ENCODE measurements around the gene CLIP1.
"Not testable (repeated sequence)": the region's sequence is repeated elsewhere in the genome, so short reads cannot be mapped to it uniquely, and the experiment has no call there.

The CLIP1 gene

DNA sequence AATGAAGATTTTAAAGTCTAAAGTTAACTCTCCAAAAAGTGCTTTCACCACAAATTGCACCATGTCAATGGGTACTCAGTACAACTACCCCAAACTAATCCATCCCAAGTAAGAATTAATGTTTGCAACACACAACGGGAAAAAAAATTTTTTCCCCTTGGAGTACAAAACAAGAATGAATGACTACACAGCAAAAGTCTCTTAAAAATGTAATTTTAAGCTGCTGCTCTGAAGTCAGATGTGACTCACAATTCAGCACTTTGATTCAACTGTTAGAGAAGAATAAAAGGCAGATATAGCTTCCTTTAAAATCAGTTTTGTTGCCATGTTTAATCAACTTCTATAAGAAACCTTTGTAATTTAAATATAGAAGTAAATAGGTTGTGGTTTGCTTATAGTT, 113.7 kb downstream of the CLIP1 start:
- DNase-seq: no peak

DNA sequence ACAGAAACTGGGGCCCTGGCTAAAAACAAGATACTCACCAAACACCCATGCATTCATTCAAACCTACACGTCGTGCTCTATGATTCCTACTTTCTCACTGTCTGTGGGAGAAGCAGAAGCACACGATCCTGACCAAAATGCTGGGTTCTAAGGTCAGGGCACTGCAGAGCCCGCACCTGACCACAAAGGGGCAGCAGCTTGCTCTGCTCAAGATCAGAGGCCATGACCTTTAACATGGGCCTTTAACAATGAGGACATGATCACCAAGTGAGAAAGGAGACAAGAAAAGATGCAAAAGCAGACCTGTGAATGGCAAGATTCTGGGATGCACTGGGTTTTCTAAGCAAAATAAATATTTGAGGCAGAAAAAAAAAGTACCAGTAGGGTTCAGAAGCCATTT, 116.1 kb downstream of the CLIP1 start:
- DNase-seq: peak; percentile 23

DNA sequence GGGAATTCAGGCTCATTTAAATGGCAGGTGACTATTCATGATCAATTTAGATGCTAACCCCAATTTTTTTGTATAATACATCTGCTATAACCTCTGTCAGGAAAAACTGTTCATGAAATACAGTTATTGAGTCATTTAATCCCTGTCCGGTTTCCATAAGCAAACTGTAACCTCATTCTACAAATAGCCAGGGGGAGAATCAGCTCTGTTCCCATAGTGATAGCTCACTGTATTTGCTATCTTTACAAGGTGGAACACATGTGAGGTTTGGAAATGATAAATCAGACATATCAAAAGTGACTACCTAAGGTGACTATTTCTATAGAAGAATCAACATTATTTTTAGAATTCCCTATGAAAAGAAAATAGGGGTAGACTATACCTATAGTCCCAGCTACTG, 117.5 kb downstream of the CLIP1 start:
- no peak for DNase-seq

DNA sequence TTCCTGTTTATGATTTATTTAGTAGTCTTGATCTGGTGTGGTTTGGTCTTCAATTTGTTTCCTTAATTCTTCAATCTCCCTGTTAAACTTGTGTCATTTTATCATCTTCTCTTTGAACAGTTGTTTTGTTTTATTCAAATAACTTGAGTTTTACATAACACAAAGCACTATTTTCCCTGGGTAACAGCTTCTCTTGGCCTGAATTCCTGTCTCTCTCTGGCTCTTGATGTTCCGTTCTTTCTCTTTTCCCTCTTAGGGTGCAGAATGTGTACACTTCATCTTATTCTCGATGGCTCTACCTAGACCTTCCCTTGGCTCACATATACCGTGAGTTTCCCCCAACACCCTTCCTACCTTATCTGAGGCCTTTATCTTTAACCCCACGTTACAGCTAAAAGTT, 119.4 kb downstream of the CLIP1 start:
- DNase-seq: no peak

DNA sequence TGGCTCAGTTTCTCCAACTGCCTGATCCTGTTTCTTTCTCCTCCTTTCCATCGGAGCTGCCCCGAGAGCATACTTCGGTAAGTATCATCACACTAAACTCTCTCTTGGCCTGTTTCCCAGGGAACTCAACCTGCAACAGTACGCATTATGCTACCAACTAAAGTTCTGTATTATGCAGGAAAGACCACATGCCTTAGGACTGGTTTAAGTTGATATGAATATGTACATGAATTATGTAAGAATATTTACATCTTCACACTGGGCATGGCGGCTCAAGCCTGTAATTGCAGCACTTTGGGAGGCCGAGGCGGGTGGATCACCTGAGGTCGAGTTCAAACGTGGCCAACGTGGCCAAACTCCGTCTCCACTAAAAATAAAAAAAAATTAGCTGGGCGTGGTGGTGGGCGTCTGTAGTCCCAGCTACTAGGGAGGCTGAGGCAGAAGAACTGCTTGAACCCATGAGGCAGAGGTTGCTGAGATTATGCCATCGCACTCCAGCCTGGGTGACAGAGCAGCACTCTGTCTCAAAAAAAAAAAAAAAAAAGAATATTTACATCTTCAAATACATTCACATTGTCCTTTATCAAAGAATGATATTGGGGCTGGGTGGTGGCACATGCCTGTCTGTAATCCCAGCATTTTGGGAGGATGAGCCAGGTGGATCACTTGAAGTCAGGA, 124.3 kb downstream of the CLIP1 start:
- DNase-seq: no peak

DNA sequence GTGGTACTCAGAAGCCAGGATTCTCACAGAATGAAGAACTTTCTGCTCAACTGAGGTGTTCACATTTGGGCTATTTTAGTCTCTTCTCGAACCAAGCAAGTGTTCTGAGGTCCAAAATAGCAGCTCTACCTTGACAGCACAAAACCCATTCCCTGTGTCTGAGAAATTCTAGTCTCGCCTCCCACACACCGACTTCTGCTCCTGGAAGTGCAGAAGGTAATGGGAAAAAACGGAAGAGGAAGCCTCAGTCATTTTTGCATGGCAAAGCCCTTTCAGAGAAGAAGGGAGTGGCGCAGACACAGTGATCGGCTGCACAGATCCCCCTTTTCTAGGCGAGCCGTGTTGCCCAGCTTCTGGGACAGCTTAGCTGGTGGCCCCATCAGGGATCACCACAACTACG, 125.0 kb downstream of the CLIP1 start:
- no peak for DNase-seq

DNA sequence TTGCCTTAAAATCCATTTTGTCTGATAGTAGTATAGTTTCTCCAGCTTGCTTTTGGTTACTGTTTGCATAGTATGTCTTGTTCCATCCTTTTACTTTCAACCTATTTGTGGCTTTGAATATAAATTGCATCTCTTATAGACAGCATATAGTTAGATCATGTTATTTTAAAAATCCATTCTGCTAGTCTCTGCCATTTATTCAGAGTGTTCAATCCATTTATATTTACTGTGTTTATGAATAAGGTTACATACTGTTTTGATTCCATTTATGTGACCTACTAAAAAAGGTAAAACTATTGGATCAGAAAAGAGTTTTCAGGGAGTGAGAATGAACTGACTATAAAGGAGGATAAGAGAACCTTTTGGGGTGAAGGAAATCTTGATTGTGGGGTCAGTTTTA, 126.6 kb downstream of the CLIP1 start:
- no peak for DNase-seq

DNA sequence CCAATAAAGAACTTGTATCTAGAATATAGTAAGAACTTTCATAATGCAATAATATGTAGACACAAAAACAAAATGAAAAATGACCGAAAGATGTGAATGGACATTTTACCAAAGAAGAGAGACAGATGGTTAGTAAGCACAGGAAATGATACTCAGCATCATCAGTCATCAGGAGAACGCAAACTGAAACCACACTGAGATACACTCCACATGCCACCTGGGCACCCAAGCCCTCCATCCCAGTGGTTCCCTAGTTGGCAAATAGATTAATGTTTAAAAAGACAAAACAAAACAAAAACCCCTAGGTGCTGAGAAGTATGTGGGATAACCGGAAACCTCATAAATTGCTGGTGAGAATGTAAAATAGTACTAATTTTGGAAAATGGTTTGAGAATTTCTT, 129.4 kb downstream of the CLIP1 start:
- DNase-seq: no peak

DNA sequence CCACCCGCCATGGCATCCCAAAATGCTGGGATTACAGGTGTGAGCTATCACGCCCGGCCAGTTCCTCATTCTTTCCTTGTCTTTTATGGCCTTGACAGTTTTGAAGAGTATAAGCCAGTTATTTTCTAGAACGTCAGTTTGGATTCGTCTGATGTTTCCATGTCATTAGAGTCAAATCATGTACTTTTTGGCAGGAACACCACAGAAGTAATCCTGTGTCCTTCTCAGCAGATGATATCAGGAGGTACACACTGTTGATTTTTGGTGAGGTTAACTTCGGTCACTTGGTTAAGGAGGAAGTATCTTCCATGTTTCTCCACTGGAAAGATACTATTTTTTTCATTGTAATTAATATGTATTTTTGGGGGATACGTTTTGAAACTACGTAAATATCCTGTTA, 131.0 kb downstream of the CLIP1 start:
- DNase-seq: no peak

DNA sequence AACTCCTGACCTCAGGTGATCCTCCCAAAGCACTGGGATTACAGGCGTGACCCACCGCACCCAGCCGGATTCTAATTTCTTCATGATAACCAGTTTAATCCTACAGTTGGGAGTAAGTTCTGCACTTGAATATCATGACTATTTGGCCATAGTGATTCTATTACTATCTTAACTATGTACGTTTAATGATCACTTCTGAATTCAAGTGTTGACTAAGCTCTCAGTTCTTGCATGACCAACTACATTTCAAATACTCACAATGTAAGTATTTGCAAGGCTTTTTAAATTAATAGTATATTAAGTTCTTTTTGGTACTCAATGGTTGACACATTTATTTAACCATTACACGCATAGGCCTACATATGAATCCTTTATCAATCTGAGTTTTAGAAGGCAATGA, 138.8 kb downstream of the CLIP1 start:
- DNase-seq: no peak

DNA sequence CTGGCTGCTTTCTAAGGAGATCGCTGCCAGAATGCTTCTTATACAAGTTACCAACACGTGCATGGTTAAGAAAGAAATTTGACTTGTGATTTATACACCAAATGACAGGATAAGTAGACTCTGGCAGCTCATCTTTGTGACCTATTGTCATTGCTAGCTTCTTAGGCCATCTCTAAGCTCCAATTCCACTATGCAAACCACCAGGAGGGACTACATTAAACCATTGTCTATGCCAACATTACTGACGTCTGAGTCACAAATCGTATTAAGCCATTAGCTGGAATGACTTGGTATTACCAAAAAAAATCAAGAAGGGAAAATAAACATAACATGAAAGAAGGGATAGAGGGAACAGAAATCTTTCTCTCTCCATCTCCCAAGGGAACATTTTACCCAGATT, 140.4 kb downstream of the CLIP1 start:
- DNase-seq: no peak

DNA sequence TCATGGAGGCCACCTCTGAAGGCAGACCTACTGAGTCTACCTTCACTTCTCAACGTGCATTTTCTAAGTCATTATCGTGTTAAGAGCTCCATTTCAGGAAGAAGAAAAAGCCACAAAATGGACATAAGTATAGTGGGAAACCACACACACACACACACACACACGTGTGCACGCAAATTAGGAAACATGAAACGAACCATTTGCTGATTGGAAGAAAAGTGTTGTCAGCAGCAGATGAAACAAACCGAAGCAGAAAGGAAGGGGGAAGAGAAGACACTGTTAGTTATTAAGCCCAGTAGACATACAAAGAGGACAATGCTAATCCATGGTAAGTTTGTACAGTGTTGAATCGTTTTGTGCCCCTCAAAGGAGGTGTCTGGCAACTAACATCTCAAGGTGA, 146.2 kb downstream of the CLIP1 start:
- peak; percentile 62 for DNase-seq

DNA sequence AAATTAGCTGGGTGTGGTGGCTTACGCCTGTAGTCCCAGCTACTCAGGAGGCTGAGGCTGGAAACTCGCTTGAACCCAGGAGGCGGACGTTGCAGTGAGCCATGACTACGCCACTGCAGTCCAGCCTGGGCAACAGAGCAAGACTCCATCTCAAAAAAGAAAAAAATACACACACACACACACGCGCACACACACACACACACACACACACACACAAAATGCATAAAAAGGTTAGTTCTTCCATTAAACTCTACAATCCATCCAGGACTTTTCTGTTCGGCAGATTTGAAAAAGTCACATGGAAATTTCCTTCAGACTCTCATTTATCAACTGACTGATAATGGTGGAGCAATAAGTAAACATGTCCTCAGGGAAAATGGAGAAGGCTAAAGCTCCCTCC, 147.0 kb downstream of the CLIP1 start:
- no peak for DNase-seq

DNA sequence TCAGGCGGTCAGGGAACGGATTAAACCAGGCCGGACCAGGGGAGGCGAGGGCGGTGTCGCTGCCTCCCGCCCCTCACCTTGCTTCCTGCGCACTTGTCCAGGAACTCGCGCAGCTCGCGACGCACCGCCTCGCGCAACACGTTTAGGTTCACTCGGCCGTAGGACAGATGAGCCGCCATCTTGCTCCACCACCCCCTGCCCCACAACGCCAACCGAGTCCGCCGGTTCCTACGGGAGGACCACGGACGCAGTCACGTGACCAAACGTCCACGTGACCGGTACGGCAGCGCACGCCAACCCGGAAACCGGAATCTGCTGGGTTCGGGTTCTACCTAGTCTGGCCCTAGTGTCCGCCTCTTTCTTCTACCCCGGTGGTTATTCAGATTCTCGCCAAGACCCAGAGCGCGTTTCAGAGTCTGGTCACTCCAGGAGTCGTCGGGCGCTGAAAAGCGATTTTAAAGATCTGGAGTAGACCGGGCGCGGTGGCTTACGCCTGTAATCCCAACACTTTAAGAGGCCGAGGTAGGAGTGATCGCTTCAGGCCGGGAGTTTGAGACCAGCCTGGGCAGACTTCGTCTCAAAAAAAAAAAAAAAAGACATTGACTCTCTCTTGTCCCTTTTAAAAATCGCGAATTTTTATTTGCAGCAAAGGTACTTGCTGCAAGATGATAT, 156.1 kb downstream of the CLIP1 start, which contains the start of gene VPS33A:
TSS of gene VPS33A (minus strand) at position 265 of the 672 bp plus-strand sequence. CDS start at position 179, 86 bp downstream.
- DNase-seq: peak; percentile 98

DNA sequence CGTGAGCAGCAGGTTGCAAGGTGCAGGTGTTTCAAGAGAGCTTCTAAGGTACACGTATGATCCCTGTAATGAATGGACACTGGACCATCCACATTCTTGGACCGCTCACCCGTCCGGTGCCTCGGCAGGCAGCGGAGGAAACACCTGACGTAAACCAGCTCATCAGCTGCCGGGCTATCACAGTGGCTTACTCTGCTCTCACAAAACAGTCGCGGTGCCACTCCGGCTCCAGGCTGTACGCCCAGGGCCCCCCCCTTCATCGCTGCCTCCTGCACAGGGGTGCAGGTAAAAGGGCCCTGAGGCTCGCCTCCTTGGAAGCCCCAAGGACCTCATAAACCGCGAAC, 156.6 kb downstream of the CLIP1 start:
- DNase-seq: peak; percentile 51

DNA sequence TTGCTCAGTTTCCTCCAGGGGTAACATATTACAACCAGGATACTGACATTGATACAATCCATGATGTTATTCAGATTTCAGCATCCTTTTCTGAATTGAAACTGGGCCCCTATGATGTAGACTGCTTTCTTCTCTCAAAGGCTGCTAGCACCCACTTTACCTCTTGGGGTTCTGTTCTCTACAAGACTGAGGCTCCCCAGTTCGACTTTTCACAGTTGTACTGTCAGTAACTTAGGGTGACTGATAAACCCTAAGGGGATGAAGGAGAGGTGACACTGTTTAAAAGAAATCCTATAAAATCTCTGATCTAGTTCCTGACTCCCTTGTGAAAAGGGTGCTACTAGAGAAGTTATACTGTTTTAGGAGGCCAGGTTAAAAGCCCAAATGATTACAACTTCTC, 157.0 kb downstream of the CLIP1 start:
- DNase-seq: peak; percentile 46

DNA sequence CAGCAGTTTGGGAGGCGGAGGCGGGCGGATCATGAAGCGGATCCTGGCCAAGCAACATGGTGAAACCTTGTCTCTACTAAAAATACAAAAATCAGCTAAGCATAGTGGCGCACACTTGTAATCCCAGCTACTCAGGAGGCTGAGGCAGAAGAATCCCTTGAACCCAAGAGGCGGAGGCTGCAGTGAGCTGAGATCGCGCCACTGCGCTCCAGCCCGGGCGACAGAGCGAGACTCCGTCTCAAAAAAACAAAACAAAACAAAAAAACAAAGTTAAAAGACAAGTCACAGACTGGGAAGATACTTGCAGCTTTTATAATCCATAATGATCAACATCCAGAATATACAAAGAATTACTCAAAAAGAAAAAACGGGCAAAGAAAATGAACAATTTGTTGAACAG, 161.7 kb downstream of the CLIP1 start:
- DNase-seq: not testable (repeated sequence)

DNA sequence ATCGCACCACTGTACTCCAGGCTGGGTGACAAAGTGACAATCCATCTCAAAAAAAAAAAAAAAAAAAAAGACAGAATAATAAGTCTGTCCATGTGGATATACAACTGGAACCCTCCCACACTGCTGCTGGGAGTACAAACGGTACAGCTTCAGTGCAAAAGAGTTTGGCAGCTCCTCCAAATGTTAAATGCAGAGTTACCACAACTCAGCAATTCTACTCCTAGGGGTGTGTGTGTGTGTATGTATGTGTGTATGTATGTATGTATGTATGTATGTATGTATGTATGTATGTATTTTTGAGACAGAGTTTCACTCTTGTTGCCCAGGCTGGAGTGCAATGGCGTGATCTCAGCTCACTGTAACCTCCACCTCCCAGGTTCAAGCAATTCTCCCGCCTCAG, 163.5 kb downstream of the CLIP1 start:
- not testable (repeated sequence) for DNase-seq

DNA sequence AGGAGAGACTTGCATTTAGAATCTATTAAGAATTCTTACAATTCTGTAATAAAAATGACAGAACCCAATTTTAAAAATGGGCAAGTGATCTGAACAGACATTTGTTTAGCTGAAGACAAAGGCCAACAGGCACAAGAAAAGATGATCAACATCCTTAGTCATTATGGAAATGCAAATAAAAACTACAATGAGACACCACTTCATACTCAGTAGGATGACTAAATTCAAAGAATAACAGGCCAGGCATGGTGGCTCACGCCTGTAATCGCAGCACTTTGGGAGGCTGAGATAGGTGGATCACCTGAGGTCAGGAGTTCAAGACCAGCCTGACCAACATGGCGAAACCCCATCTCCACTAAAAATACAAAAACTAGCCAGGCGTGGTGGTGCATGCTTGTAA, 164.0 kb downstream of the CLIP1 start:
- not testable (repeated sequence) for DNase-seq

DNA sequence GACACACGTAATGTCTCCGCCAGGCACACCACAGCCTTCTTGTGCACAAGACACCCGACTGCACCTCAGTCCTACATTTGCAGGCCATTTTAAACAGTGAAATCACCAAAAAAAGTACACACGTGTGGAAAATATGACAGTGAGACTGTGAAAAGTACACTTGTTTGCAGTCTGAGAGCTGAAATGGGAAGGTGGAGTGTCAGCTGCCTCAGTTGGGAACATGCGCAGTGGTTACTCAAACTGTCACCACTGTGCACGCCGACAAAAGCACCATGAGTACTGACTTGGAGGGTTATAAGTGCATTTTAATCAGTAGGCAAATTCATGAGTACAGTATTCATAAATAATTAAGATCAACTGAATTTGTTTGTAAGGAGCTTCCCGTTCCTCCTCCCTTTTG, 171.9 kb downstream of the CLIP1 start:
- DNase-seq: no peak

DNA sequence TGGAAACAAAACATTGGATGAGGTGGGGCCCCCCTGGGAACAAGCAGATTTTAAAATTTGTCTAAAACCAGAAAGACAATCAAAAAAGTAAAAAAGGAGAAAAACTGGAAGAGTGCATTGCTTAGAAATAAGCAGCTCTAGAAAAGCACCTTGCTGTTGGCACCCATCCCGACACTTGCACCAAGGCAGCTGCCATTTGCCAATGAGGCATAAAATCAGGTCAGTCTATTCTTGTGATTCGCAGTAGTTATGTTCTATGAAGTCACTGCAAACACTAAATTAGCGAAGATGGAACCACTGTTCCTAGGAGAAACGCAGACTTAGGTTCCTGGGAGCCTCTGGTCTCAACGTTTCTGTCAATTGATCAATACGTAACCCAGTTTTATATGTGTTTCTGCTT, 172.4 kb downstream of the CLIP1 start:
- DNase-seq: no peak

DNA sequence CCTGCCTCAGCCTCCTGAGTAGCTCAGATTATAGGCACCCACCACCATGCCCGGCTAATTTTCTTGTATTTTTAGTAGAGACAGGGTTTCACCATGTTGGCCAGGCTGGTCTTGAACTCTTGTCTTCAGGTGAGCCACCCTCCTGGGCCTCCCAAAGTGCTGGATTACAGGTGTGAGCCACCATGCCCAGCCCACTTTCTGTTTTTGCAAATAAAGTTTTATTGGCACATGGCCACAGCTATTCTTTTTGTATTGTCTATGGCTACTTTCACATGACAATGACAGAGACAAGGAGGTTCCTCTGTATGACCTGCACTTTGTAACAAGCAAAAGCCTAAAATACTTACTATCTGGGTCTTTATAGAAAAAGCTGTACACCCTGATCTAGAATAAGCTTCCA, 176.9 kb downstream of the CLIP1 start:
- no peak for DNase-seq

DNA sequence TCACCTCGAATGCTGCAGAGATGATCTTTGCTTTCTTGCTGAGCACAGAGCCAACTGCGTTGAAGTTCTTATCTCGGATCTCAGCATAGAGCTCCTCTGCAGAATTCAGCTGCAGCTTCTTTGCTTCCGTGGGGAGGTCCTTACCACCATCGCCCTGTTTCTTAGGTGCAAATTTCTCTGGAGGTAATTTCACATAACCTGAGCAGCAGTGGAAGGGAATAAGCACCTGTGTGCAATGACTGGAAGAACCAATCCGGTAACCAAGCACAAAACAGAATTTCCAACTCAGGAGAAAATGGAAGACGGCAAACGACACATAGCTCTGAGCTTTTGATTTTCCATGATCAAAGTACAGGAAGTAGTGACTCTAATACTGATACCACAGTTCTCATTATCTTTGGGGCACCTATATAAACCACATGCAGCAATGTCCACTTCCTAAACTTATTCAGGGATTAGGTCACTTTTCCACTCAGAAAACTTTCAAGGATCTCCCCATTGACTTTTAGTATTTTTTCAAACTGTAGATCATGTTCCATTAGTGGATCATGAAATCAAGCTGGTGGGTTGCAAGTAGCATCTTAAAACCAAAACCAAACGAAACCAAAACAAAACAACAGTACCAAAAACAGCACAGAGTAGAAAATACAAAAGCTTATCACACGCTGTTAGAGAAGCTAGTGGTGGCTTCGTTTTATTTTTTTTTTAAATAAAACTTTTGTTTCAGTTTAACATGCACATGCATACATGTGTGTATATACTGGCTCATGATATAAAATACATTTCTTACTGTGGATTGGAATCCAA, 177.7 kb downstream of the CLIP1 start:
- DNase-seq: no peak

DNA sequence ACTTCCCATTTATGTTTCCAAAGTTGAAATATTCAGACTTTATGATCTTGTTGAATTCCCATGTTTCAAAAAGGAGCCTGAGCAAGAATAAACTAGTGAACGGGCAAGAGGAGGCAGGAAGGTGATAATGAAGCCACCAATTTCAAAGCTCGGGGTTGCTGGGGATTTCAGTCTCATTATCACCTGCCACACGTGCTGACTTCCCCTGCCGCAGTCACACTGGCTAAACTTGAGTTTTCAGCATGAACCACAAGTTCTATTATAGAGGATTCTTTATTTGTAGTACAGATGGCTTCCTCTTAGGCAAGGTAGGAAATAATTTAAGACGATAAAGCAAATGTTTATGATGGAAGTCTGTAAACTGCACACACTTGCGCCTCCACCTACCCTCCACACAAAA, 178.5 kb downstream of the CLIP1 start:
- DNase-seq: no peak
